ENCODE measurements around the gene TSPOAP1.

Gene TSPOAP1

GRCh38 chr17:58329035-58329809 lies 627 bp upstream of the TSPOAP1 start:
- no peak for DNase-seq

GRCh38 chr17:58327363-58328194 lies 1.0 kb downstream of the TSPOAP1 start:
- no peak for DNase-seq

DNA sequence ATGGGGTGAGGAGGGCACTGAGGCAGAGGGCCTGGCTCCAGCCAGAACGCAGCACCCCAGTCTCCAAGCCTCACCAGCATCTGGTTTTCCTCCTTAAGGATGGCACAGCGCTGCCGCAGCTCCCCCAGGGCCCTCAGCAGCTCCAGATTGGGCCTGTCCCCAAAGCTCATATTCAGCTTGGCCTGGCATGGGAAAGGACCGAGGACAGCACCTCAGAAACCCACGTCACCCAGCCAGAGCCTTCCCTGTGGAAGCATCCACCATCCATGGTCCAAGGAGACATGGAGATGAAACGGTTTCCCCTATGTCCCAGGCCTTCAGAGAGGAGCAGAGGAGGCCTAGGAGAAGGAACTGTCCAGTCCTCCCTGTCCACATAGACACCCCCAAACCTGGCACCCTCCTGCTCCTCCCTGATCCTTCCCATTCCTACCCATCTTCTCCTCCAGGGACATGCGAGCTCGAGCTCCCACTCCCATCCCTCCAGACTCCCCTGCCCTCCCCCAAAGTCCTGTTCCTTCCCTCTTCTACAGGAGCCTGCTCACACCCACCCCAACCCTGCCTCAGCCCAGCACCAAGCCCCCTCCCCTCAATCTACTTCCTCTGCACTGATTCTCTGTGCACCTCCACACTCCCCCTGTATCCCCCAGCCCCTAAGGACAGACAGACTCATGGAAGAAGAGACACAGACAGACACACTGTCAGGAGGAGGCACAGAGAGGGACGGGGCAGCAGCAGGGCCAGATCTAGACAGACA lies 1.8 kb downstream of the TSPOAP1 start:
- no peak for DNase-seq

DNA sequence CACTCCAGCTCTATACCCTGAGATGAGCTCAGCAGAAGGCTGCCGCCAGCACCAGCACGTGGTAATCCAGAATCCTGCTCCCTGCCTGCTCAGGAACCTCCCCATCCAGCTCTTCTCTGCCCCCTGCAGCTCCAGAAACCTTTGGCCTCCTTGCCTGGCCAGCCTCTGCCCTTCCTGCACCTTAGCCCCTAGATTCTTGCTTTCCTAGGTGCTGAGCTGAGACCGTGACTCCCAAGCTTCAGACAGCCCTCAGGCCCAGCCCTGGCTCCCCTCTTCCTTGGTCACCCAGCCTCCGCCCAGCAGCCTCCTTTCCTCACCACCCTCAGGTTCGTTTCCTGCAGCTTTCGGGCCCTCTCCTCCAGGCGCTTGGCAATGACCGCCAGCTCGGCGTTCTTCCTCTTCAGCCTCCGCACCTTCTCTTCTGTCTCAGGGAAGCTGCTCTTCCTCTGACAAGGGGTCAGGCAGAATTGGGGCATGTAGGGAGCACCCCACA lies 2.6 kb downstream of the TSPOAP1 start:
- DNase-seq: no peak

GRCh38 chr17:58325289-58325726 lies 3.3 kb downstream of the TSPOAP1 start:
- no peak for DNase-seq

GRCh38 chr17:58324409-58325288 lies 3.9 kb downstream of the TSPOAP1 start:
- DNase-seq: peak; percentile 30

GRCh38 chr17:58324056-58324408 lies 4.6 kb downstream of the TSPOAP1 start:
- DNase-seq: no peak

- no peak for DNase-seq
These were observed 5.1 kb downstream of the TSPOAP1 start for GRCh38 chr17:58323366-58324055.

DNA sequence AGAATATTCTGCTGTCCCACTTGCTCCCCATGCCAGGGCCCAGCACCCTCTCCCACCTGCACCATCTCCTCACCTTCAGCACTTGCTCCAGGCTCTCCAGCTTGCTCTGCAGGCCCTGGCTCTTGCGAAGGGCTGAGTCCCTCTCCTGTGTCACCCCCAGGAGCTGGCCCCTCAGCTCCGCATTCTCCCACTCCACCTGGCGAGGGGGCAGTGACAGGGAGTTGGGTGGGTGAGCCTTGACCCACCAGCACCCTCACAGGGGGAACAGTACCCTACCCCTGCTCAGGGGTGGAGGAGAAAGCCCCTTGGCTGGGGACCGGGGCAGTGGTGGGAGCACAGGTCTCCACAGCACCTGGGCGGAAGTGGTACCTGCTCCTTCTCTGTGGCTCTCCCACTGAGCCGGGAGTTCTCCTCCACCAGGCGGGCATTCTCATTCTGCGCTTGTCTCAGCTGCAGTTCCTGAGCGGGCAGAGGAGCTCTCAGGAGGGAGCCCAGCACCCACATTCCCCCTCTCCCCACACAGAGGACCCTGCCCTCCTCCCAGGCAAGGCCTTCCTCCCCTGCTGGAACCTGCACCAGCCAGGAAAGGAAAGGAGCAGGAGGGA lies 5.9 kb downstream of the TSPOAP1 start:
- no peak for DNase-seq

- no peak for DNase-seq
These were observed 6.7 kb downstream of the TSPOAP1 start for GRCh38 chr17:58321571-58322525.

- DNase-seq: no peak
These were observed 7.8 kb downstream of the TSPOAP1 start for GRCh38 chr17:58320570-58321323.

DNA sequence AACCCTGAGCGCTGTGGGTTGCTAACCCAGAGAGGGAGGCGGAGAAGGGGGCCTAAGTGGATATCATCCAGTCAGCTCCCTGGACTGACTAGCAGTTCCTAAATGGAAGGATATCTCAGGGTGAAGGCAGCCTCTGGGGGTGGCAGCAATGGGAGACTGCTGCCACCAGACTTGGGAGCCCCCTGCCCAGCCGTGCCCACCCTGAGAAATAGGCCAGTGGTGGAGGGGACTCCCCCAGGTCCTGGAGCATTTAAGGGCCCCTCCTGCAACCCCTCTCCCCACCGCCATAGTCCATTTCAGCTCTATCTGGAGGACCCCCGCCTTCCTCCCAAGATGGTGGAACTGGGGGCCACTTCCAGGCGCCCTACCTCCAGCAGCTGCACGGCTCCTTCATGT lies 8.4 kb downstream of the TSPOAP1 start:
- no peak for DNase-seq

GRCh38 chr17:58319173-58320162 lies 9.1 kb downstream of the TSPOAP1 start:
- no peak for DNase-seq

GRCh38 chr17:58318627-58319172 lies 9.9 kb downstream of the TSPOAP1 start:
- DNase-seq: no peak

DNA sequence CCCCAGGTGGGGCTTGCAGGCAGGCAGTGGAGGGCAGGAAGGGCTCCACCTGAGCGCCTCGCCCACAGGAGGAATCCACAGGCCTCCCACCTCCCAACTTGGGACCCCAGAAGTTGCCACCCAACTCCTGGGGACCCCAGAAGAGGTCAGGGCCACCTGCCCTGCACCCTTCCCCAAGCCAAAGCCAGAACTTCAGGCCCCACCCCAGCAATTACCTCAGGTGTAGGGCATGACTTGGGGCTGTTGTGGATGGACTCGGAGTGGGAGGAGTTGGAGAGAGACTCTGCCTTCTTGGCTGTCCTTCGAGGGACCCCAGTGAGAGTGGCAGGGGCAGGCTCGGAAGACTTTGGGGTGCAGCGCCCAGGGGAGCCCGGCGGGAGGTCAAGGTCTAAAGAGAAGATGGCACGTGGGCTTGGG lies 10.5 kb downstream of the TSPOAP1 start:
- DNase-seq: no peak

GRCh38 chr17:58317421-58318064 lies 11.1 kb downstream of the TSPOAP1 start:
- peak; percentile 26 for DNase-seq
